Calu3 (cell line): ENCODE results near the gene MAGI1. TPM values are rescaled to one million over a fixed set of nuclear protein-coding genes. Genes with fewer than 3 reads are reported as not detected.

Experiments
- BruUV-seq: library from RNA; stranded (reverse); fragments of 400-500 nt; replicated peaks from 2 replicates; lab custom pipeline; 2021; lab: Mats Ljungman, UMichigan
- CTCF ChIA-PET: fragments of 300-600 bp; sonication (Branson Sonifier 250); formaldehyde crosslinking; loops from one replicate; lab custom pipeline; 2022; ENCODE audit warnings: antibody characterized with exemption; lab: Charles Lee
- DNase-seq: peaks from one replicate; pipeline ENCODE4 v3.0.0; 2022
- H3K27ac Mint-ChIP-seq: one replicate; pipeline ENCODE4 v1.8.0; 2022; ENCODE audit warnings: mixed read lengths; ENCODE audit not compliant: unreplicated experiment
- H3K27me3 Mint-ChIP-seq: one replicate; pipeline ENCODE4 v1.8.0; 2022; ENCODE audit warnings: mixed read lengths; ENCODE audit not compliant: unreplicated experiment
- H3K36me3 Mint-ChIP-seq: one replicate; pipeline ENCODE4 v1.8.0; 2022; ENCODE audit warnings: mild to moderate bottlenecking, moderate library complexity, mixed read lengths; ENCODE audit not compliant: insufficient read depth, unreplicated experiment
- H3K4me1 Mint-ChIP-seq: one replicate; pipeline ENCODE4 v1.8.0; 2022; ENCODE audit warnings: mild to moderate bottlenecking, low read depth, mixed read lengths; ENCODE audit not compliant: unreplicated experiment
- H3K4me3 Mint-ChIP-seq: one replicate; pipeline ENCODE4 v1.8.0; 2022; ENCODE audit warnings: mild to moderate bottlenecking, low read depth, moderate library complexity, mixed read lengths; ENCODE audit not compliant: unreplicated experiment
- H3K9me3 Mint-ChIP-seq: one replicate; pipeline ENCODE4 v1.8.0; 2022; ENCODE audit warnings: low read depth, mixed read lengths; ENCODE audit not compliant: unreplicated experiment
- CTCF ChIP-seq: fragments of 200-600 bp; IDR thresholded peaks from one replicate; pipeline ENCODE4 v1.8.0; 2022; ENCODE audit warnings: antibody characterized with exemption; ENCODE audit not compliant: unreplicated experiment
- intact Hi-C: fragments of 100-400 bp; cut with micrococcal nuclease; formaldehyde crosslinking; loops from one replicate; pipeline ENCODE4 v1.10.0; 2022; ENCODE audit not compliant: unreplicated experiment
- total RNA-seq: library from RNA; stranded (reverse); gene quantifications from 2 replicates; pipeline ENCODE4 v1.2.3, GENCODE V29; 2022

Gene MAGI1
- total RNA-seq, 1 experiment from 2014 or later = 76.4 TPM

- Mint-ChIP-seq H3K27ac (no peak overlapping the region), H3K36me3 (peaks cover 7% of the 10 kb centered on the region), H3K27me3 (no peaks in the 10 kb centered on the region), H3K4me1 (no peaks in the 10 kb centered on the region), H3K4me3 (no peak overlapping the region), H3K9me3 (no peaks in the 10 kb centered on the region)
- intact Hi-C loops = no loop called here
- no TSS peak for BruUV-seq
- no peak for DNase-seq
- no peak for TF ChIP-seq CTCF
- CTCF ChIA-PET = no interaction called here
These were observed 683.8 kb downstream of the MAGI1 start for GRCh38 chr3:65354880-65355279.

GRCh38 chr3:65352951-65353350 is 685.8 kb downstream of the MAGI1 start:
- no TSS peak for BruUV-seq
- intact Hi-C loops = no loop called here
- H3K36me3 Mint-ChIP-seq = peaks cover 7% of the 10 kb centered on the region
- H3K4me3 Mint-ChIP-seq = no peak overlapping the region
- DNase-seq = no peak
- H3K9me3 Mint-ChIP-seq = no peaks in the 10 kb centered on the region
- H3K27ac Mint-ChIP-seq = no peak overlapping the region
- TF ChIP-seq CTCF = no peak
- CTCF ChIA-PET = no interaction called here
- H3K27me3 Mint-ChIP-seq = no peaks in the 10 kb centered on the region
- H3K4me1 Mint-ChIP-seq = no peaks in the 10 kb centered on the region

- TF ChIP-seq CTCF = no peak
- CTCF ChIA-PET = no interaction called here
- Mint-ChIP-seq H3K4me3 (no peak overlapping the region), H3K9me3 (no peaks in the 10 kb centered on the region), H3K27ac (no peak overlapping the region), H3K27me3 (no peaks in the 10 kb centered on the region), H3K4me1 (no peaks in the 10 kb centered on the region), H3K36me3 (peaks cover 4% of the 10 kb centered on the region)
- no peak for DNase-seq
- no TSS peak for BruUV-seq
- intact Hi-C loops = no loop called here
These were observed 687.0 kb downstream of the MAGI1 start for GRCh38 chr3:65351753-65352152.

GRCh38 chr3:65350801-65351476 is 687.8 kb downstream of the MAGI1 start:
- intact Hi-C loops = no loop called here
- no peaks in the 10 kb centered on the region for H3K36me3 Mint-ChIP-seq
- no peak overlapping the region for H3K27ac Mint-ChIP-seq
- CTCF ChIA-PET = no interaction called here
- BruUV-seq = no TSS peak
- no peaks in the 10 kb centered on the region for H3K27me3 Mint-ChIP-seq
- H3K4me3 Mint-ChIP-seq = no peak overlapping the region
- DNase-seq = no peak
- H3K4me1 Mint-ChIP-seq = no peaks in the 10 kb centered on the region
- TF ChIP-seq CTCF = no peak
- H3K9me3 Mint-ChIP-seq = no peaks in the 10 kb centered on the region
